ENCODE results near the gene RAB18.

DNA sequence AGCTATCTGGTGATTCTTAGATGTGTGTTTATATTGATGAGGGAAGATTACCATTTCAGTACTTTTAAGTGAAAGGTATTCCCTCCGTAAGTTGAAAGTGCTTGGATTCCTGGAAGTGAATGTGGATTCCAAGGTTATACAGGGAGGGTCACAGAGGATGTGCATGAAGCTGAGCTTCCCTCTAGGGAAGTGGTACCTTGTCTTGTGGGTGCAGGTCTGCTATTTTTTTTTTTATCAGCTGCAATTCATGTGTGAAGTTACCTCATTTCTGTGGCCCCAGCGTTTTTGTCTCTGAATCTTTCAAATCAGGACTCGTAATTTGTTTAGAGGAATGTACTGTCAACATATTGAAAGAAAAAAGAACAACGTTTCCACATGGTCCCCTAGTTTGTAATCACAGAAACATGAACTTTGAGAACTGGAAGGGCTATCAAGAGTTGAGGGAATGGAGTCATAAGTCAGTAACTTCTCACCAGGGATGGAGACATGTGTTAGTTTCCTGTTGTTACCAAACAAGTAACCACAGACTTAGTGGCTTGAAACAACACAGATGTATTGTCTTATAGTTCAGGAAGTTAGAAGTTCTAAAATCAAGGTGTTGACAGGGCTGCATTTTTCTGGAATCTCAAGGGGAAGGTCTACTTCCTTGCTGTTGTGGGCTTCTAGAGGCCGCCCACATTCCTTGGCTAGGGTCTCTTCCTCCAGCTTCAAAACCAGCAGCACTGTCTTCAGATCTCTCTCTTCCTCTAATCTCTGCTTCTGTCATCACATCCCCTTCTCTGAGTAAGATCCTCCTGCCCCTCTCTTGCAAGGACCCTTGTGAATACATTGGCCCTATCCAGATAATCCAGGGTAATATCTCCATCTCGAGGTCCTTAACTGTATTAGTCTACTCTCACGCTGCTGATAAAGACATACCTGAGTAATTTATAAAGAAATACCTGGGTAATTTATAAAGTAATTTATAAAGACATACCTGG lies 64.4 kb downstream of the RAB18 start:
- TF ChIP-seq EP300 (IDR thresholded peaks at IDR 0.05; ENCODE audit: borderline replicate concordance) (no peak), FOXM1 (IDR thresholded peaks at IDR 0.05; ENCODE audit: borderline replicate concordance, low read depth) (no peak), YY1 (IDR thresholded peaks at IDR 0.05; ENCODE audit: low read depth) (no peak), ZBTB7A (IDR thresholded peaks at IDR 0.05; ENCODE audit: low read depth) (no peak), TEAD4 (IDR thresholded peaks at IDR 0.05) (no peak), REST (IDR thresholded peaks at IDR 0.05; ENCODE audit: low read depth) (no peak), MAX (IDR thresholded peaks at IDR 0.05) (no peak), TCF12 (IDR thresholded peaks at IDR 0.05; ENCODE audit: low read depth) (no peak)
